Natural killer cell (primary cell): ENCODE measurements around the gene PRKCQ. TPM values are rescaled to one million over a fixed set of nuclear protein-coding genes. Genes with fewer than 3 reads are reported as not detected.

Experiments used
- ATAC-seq, 3 donors: fragments of 150-1000 bp in 2 of 3; fragments of 200-7000 bp in 1 of 3; cut with Tn5 transposase; 1 replicate in 1 of 3; 2 replicates in 2 of 3; pipeline ENCODE4 v1.10.0; 2021; ENCODE audit warnings: mild to moderate bottlenecking in 2 of 3, moderate library complexity in 2 of 3
- DNase-seq, 2 donors: peaks; one replicate each; pipeline versions ENCODE4 v3.0.0 to v3.0.0-alpha.2; 2013 to 2021; ENCODE audit warnings: mixed read lengths in 1 of 2
- H3K27ac ChIP-seq: one replicate; pipeline ENCODE4 v1.5.1; 2013; ENCODE audit warnings: mild to moderate bottlenecking, low read length
- H3K27me3 ChIP-seq: one replicate; pipeline ENCODE4 v1.6.1; 2013; ENCODE audit warnings: low read length; ENCODE audit not compliant: control insufficient read depth, insufficient read depth
- H3K36me3 ChIP-seq: one replicate; pipeline ENCODE4 v1.6.1; 2013; ENCODE audit warnings: low read length; ENCODE audit not compliant: control insufficient read depth, insufficient read depth
- H3K4me1 ChIP-seq: one replicate; pipeline ENCODE4 v1.6.1; 2013; ENCODE audit warnings: low read length; ENCODE audit not compliant: control insufficient read depth, insufficient read depth
- H3K4me3 ChIP-seq: one replicate; pipeline ENCODE4 v1.5.1; 2013; ENCODE audit warnings: low read length
- H3K9me3 ChIP-seq: one replicate; pipeline ENCODE4 v1.6.1; 2013; ENCODE audit warnings: low read length; ENCODE audit not compliant: control insufficient read depth, insufficient read depth
- H3K27ac Mint-ChIP-seq, 2 donors: one replicate each; pipeline ENCODE4 v1.8.0; 2022; ENCODE audit warnings: mild to moderate bottlenecking in 2 of 2, mixed read lengths in 2 of 2, moderate library complexity in 1 of 2
- H3K27me3 Mint-ChIP-seq, 2 donors: one replicate each; pipeline ENCODE4 v1.8.0; 2022; ENCODE audit warnings: low read depth in 2 of 2, mixed read lengths in 2 of 2
- H3K36me3 Mint-ChIP-seq: one replicate; pipeline ENCODE4 v1.8.0; 2022; ENCODE audit warnings: mixed read lengths
- H3K4me1 Mint-ChIP-seq, 2 donors: one replicate each; pipeline ENCODE4 v1.8.0; 2022; ENCODE audit warnings: mixed read lengths in 2 of 2
- H3K4me3 Mint-ChIP-seq: one replicate; pipeline ENCODE4 v1.8.0; 2022; ENCODE audit warnings: mild to moderate bottlenecking, moderate library complexity, mixed read lengths
- H3K9me3 Mint-ChIP-seq, 2 donors: one replicate each; pipeline ENCODE4 v1.8.0; 2022; ENCODE audit warnings: mixed read lengths in 2 of 2
- CTCF ChIP-seq: fragments of 200-600 bp; IDR thresholded peaks from one replicate; pipeline ENCODE4 v1.8.0; 2022; ENCODE audit warnings: antibody characterized with exemption
- WGBS: methylation state at CpG from one replicate; pipeline ENCODE4 v1.1.7; 2013; ENCODE audit warnings: missing lambda C conversion rate; ENCODE audit not compliant: insufficient coverage; 5-methylcytosine and 5-hydroxymethylcytosine counted together
- intact Hi-C: fragments of 100-400 bp; cut with micrococcal nuclease; formaldehyde crosslinking; loops from one replicate; pipeline ENCODE4 v1.14.2; 2022
- total RNA-seq, 4 donors: library from RNA; stranded (reverse); fragments of 120-200 nt in 1 of 4; gene quantifications; one replicate each; pipeline versions ENCODE4 v1.2.3 to v1.2.4, GENCODE V29; 2013 to 2022

The PRKCQ gene
- total RNA-seq, 3 donors from 2014 or later (not counting 1 experiment from before 2014, with no cell fraction given), result 46.5 to 69.5 (median 61.3) TPM

GRCh38 chr10:6386960-6387359, 193.1 kb downstream of the PRKCQ start:
- DNase-seq (no peak), ATAC-seq (no peak)
- no peaks in the 10 kb centered on the region for H3K27me3 ChIP-seq
- Mint-ChIP-seq H3K27ac (no peak overlapping the region), H3K9me3 (peaks cover 5 to 9% of the 10 kb centered on the region in 2 donors), H3K4me1 (peaks cover 0 to 8% of the 10 kb centered on the region in 2 donors), H3K36me3 (peaks cover 14% of the 10 kb centered on the region), H3K27me3 (peaks cover 2 to 6% of the 10 kb centered on the region in 2 donors), H3K4me3 (no peak overlapping the region)
- 96% methylated on average over 5 of the region's 5 CpGs for WGBS
- no peak overlapping the region for H3K4me3 ChIP-seq
- H3K9me3 ChIP-seq, result peaks cover 5% of the 10 kb centered on the region
- H3K27ac ChIP-seq, result no peak overlapping the region
- peaks cover 3% of the 10 kb centered on the region for H3K4me1 ChIP-seq
- no peak for TF ChIP-seq CTCF
- intact Hi-C loops, result no loop called here
- no peaks in the 10 kb centered on the region for H3K36me3 ChIP-seq

GRCh38 chr10:6386346-6386745, 193.7 kb downstream of the PRKCQ start:
- Histone ChIP-seq H3K27ac (no peak overlapping the region), H3K36me3 (no peaks in the 10 kb centered on the region), H3K27me3 (no peaks in the 10 kb centered on the region), H3K4me3 (no peak overlapping the region), H3K4me1 (peaks cover 3% of the 10 kb centered on the region), H3K9me3 (peaks cover 5% of the 10 kb centered on the region)
- 85% methylated on average over 4 of the region's 6 CpGs for WGBS
- intact Hi-C loops, result no loop called here
- no peak for TF ChIP-seq CTCF
- H3K27ac Mint-ChIP-seq, result no peak overlapping the region
- peak in 1 of 3 donors; percentile 38 for ATAC-seq
- H3K36me3 Mint-ChIP-seq, result peaks cover 14% of the 10 kb centered on the region
- DNase-seq, result no peak
- peaks cover 5 to 9% of the 10 kb centered on the region in 2 donors for H3K9me3 Mint-ChIP-seq
- peaks cover 0 to 10% of the 10 kb centered on the region in 2 donors for H3K4me1 Mint-ChIP-seq
- peaks cover 2 to 7% of the 10 kb centered on the region in 2 donors for H3K27me3 Mint-ChIP-seq
- no peak overlapping the region for H3K4me3 Mint-ChIP-seq

GRCh38 chr10:6385665-6386064, 194.4 kb downstream of the PRKCQ start:
- H3K4me1 ChIP-seq, result peaks cover 3% of the 10 kb centered on the region
- peaks cover 0 to 14% of the 10 kb centered on the region in 2 donors for H3K4me1 Mint-ChIP-seq
- no peak overlapping the region for H3K4me3 Mint-ChIP-seq
- ATAC-seq (no peak), DNase-seq (no peak)
- TF ChIP-seq CTCF, result no peak
- intact Hi-C loops, result no loop called here
- H3K9me3 ChIP-seq, result peaks cover 5% of the 10 kb centered on the region
- no peak overlapping the region for H3K27ac ChIP-seq
- H3K36me3 Mint-ChIP-seq, result peaks cover 18% of the 10 kb centered on the region
- peaks cover 2 to 14% of the 10 kb centered on the region in 2 donors for H3K27me3 Mint-ChIP-seq
- 67% methylated on average over 3 of the region's 3 CpGs for WGBS
- H3K27ac Mint-ChIP-seq, result no peak overlapping the region
- no peaks in the 10 kb centered on the region for H3K36me3 ChIP-seq
- H3K27me3 ChIP-seq, result no peaks in the 10 kb centered on the region
- H3K4me3 ChIP-seq, result no peak overlapping the region
- peaks cover 9 to 10% of the 10 kb centered on the region in 2 donors for H3K9me3 Mint-ChIP-seq

GRCh38 chr10:6384847-6385246, 195.2 kb downstream of the PRKCQ start:
- intact Hi-C loops, result no loop called here
- no peak overlapping the region for H3K27ac Mint-ChIP-seq
- H3K27me3 ChIP-seq, result no peaks in the 10 kb centered on the region
- H3K27ac ChIP-seq, result no peak overlapping the region
- peaks cover 12% of the 10 kb centered on the region for H3K9me3 ChIP-seq
- peaks cover 0 to 14% of the 10 kb centered on the region in 2 donors for H3K4me1 Mint-ChIP-seq
- no peak for TF ChIP-seq CTCF
- DNase-seq (no peak), ATAC-seq (no peak)
- peaks cover 3% of the 10 kb centered on the region for H3K4me1 ChIP-seq
- H3K9me3 Mint-ChIP-seq, result peaks cover 3 to 7% of the 10 kb centered on the region in 2 donors
- H3K27me3 Mint-ChIP-seq, result peaks cover 2 to 15% of the 10 kb centered on the region in 2 donors
- peaks cover 16% of the 10 kb centered on the region for H3K36me3 Mint-ChIP-seq
- H3K4me3 Mint-ChIP-seq, result no peak overlapping the region
- 70% methylated on average over 3 of the region's 3 CpGs for WGBS
- no peak overlapping the region for H3K4me3 ChIP-seq
- no peaks in the 10 kb centered on the region for H3K36me3 ChIP-seq
